Retinal pigment epithelial cell (primary cell): ENCODE results near the gene TCHP.

Experiments used
- DNase-seq: peaks from one replicate; pipeline ENCODE4 v3.0.0-alpha.2; 2010; ENCODE audit warnings: low read depth
- H3K4me3 ChIP-seq: 2 replicates; pipeline ENCODE4 v1.5.1; 2011; ENCODE audit warnings: mild to moderate bottlenecking, low read length, control low read depth, moderate library complexity
- CTCF ChIP-seq: conservative IDR thresholded peaks from 2 replicates; pipeline ENCODE4 v1.5.1; 2011; ENCODE audit warnings: low read depth, low read length, control low read depth, inconsistent platforms

The TCHP gene

GRCh38 chr12:109875572-109876131 is 24.4 kb upstream of the TCHP start:
- no peak for TF ChIP-seq CTCF
- no peak for DNase-seq
- H3K4me3 ChIP-seq: no peak overlapping the region

GRCh38 chr12:109876406-109876805 is 23.7 kb upstream of the TCHP start:
- TF ChIP-seq CTCF: no peak
- DNase-seq: no peak
- no peak overlapping the region for H3K4me3 ChIP-seq

- DNase-seq: no peak
- no peak overlapping the region for H3K4me3 ChIP-seq
- TF ChIP-seq CTCF: no peak
Observed at GRCh38 chr12:109877504-109878246, 22.4 kb upstream of the TCHP start.

- no peak for TF ChIP-seq CTCF
- DNase-seq: no peak
- H3K4me3 ChIP-seq: no peak overlapping the region
Observed at GRCh38 chr12:109878247-109878625, 21.8 kb upstream of the TCHP start.

GRCh38 chr12:109878749-109879148 is 21.3 kb upstream of the TCHP start:
- no peak overlapping the region for H3K4me3 ChIP-seq
- TF ChIP-seq CTCF: no peak
- DNase-seq: no peak

- TF ChIP-seq CTCF: no peak
- no peak for DNase-seq
- peak overlapping the region; percentile 94 for H3K4me3 ChIP-seq
Observed at GRCh38 chr12:109879351-109880042, 20.6 kb upstream of the TCHP start.
